ENCODE measurements around the gene EDDM3A. TPM values are rescaled to one million over a fixed set of nuclear protein-coding genes. Genes with fewer than 3 reads are reported as not detected.
"Not testable (repeated sequence)": the region's sequence is repeated elsewhere in the genome, so short reads cannot be mapped to it uniquely, and the experiment has no call there.

The EDDM3A gene
- total and polyA plus RNA-seq, 8 donors = 0.15 to 0.47 (median 0.23) TPM; not detected in 4

DNA sequence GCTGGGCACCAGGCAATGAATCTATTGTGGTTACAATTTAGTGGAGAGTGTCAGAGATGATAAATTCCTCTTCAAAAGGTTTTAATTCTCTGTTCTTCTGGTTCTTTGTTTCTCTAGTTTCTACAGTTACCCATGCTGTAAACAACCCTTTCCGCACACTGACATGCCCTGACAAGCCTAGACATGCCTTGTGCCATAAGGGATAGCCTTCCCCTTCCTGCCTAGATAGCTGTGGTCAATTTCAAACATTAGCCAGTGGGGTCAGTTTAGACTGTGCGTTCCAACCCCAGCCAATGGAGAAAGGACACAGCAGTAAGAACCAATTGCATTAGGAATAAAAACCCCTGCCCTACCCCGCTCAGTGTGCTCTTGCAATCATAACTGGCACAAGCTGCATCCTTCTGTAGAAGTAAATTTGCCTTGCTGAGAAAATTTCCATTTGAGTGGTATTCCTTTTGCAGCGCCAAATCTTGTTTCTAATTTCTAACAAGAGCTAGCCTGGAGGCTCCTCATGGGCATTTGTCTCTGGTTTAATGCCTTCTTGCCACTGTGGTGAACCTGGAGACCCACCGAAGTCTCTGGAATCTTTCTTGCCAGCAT is 6.4 kb downstream of the EDDM3A start:
- DNase-seq (no peak), ATAC-seq (no peak)
- Histone ChIP-seq H3K27me3 (no peaks in the 10 kb centered on the region), H3K9me3 (peaks cover 4 to 19% of the 10 kb centered on the region in 2 donors), H3K4me3 (no peak overlapping the region), H3K27ac (no peak overlapping the region), H3K4me1 (no peaks in the 10 kb centered on the region), H3K36me3 (no peaks in the 10 kb centered on the region)
- no peak for TF ChIP-seq CTCF (IDR thresholded peaks at IDR 0.05)
- intact Hi-C loops (cut with DNase I) = no loop called here

- H3K4me1 ChIP-seq = no peaks in the 10 kb centered on the region
- H3K27ac ChIP-seq = no peak overlapping the region
- no peak overlapping the region for H3K4me3 ChIP-seq
- intact Hi-C loops (cut with DNase I) = no loop called here
- H3K27me3 ChIP-seq = no peaks in the 10 kb centered on the region
- ATAC-seq = peak; percentile 83
- TF ChIP-seq CTCF (IDR thresholded peaks at IDR 0.05) = no peak
- H3K9me3 ChIP-seq = peaks cover 4 to 19% of the 10 kb centered on the region in 2 donors
- no peaks in the 10 kb centered on the region for H3K36me3 ChIP-seq
- no peak for DNase-seq
Observed at GRCh38 chr14:20754308-20754707, 8.6 kb downstream of the EDDM3A start.

DNA sequence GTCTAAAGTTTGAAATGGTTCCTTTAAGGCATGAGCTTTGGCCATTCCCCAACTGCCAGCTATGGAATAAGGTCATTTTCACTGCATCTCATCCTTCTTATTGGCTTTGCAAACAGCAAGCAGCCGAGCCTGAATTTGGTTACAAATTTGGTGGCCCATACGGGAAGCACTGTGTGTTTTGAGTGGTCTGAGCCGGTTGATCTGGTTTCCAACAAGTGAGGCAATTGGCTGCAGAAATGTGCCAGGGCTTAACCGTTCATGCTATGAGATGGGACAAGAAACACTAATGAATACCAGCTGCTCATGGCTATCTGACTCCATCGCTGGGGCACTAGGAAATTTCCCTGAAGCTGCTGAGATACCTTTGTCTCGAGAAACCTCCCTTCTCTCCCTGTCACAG is 9.3 kb downstream of the EDDM3A start:
- H3K27ac ChIP-seq = no peak overlapping the region
- no peak for DNase-seq
- H3K36me3 ChIP-seq = no peaks in the 10 kb centered on the region
- H3K4me1 ChIP-seq = no peaks in the 10 kb centered on the region
- H3K27me3 ChIP-seq = no peaks in the 10 kb centered on the region
- intact Hi-C loops (cut with DNase I) = no loop called here
- TF ChIP-seq CTCF (IDR thresholded peaks at IDR 0.05) = no peak
- peaks cover 4 to 19% of the 10 kb centered on the region in 2 donors for H3K9me3 ChIP-seq
- peak; percentile 64 for ATAC-seq
- H3K4me3 ChIP-seq = no peak overlapping the region

- ATAC-seq = peak; percentile 39
Observed at GRCh38 chr14:20757965-20758364, 12.3 kb downstream of the EDDM3A start.

GRCh38 chr14:20759465-20759864 is 13.8 kb downstream of the EDDM3A start:
- DNase-seq; ATAC-seq; intact Hi-C loops (cut with DNase I); H3K36me3 ChIP-seq; H3K4me1 ChIP-seq; H3K9me3 ChIP-seq; H3K27me3 ChIP-seq; H3K4me3 ChIP-seq; H3K27ac ChIP-seq: not testable (repeated sequence)

More at GRCh38 chr14:20757965-20758364, 12.3 kb downstream of the EDDM3A start:
- H3K27me3 ChIP-seq = no peaks in the 10 kb centered on the region
- intact Hi-C loops (cut with DNase I) = no loop called here
- no peaks in the 10 kb centered on the region for H3K4me1 ChIP-seq
- no peak for DNase-seq
- peak; percentile 19 to 32 for TF ChIP-seq CTCF (IDR thresholded peaks at IDR 0.05)
- no peaks in the 10 kb centered on the region for H3K36me3 ChIP-seq
- no peak overlapping the region for H3K4me3 ChIP-seq
- H3K9me3 ChIP-seq = peaks cover under 1 to 3% of the 10 kb centered on the region in 2 donors
- H3K27ac ChIP-seq = no peak overlapping the region

- Histone ChIP-seq H3K4me3 (no peak overlapping the region), H3K4me1 (no peaks in the 10 kb centered on the region), H3K27me3 (no peaks in the 10 kb centered on the region), H3K27ac (no peak overlapping the region), H3K36me3 (no peaks in the 10 kb centered on the region), H3K9me3 (no peaks in the 10 kb centered on the region)
- DNase-seq (no peak), ATAC-seq (no peak)
- TF ChIP-seq CTCF (IDR thresholded peaks at IDR 0.05) = no peak
- intact Hi-C loops (cut with DNase I) = no loop called here
Observed at GRCh38 chr14:20760950-20761349, 15.3 kb downstream of the EDDM3A start.
